Left renal cortex interstitium (tissue), 4 donors: ENCODE measurements around the gene MBNL1. TPM values are rescaled to one million over a fixed set of nuclear protein-coding genes. Genes with fewer than 3 reads are reported as not detected.
"Not testable (repeated sequence)": the region's sequence is repeated elsewhere in the genome, so short reads cannot be mapped to it uniquely, and the experiment has no call there.

Experiments used
- DNase-seq, 4 donors: peaks; one replicate each; pipeline ENCODE4 v3.0.0-alpha.2; 2013; ENCODE audit warnings: low read depth in 4 of 4, low spot score in 2 of 4, missing footprints in 1 of 4
- polyA plus RNA-seq, 4 donors: library from polyadenylated mRNA; unstranded; fragments of 120-200 nt; gene quantifications; one replicate each; pipeline ENCODE4 v1.2.1, GENCODE V29; 2013; ENCODE audit not compliant: insufficient read length in 4 of 4

The MBNL1 gene
- polyA plus RNA-seq, 4 donors: 47.8 to 55.1 (median 51.4) TPM

- no peak for DNase-seq
These were observed 97.3 kb downstream of the MBNL1 start for GRCh38 chr3:152365766-152366593.

GRCh38 chr3:152367192-152367591 is 98.5 kb downstream of the MBNL1 start:
- DNase-seq: not testable (repeated sequence)

GRCh38 chr3:152372633-152373032 is 103.9 kb downstream of the MBNL1 start:
- DNase-seq: not testable (repeated sequence)

DNA sequence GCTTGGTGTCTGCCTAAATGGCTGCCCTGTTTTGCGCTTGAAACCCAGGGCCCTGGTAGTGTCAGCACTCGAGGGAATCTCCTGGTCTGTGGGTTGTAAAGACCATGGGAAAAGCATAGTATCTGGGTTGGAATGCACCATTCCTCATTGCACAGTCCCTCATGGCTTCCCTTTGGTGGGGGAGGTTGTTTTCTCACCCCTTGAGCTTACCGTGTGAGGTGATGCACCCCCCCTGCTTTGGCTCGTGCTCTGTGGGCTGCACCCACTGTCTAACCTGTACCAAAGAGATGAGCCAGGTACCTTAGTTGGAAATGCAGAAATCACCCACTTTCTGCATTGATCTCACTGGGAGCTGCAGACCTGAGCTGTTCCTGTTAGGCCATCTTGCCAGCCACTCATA is 104.7 kb downstream of the MBNL1 start:
- no peak for DNase-seq

- no peak for DNase-seq
These were observed 105.7 kb downstream of the MBNL1 start for GRCh38 chr3:152374262-152374990.

- no peak for DNase-seq
These were observed 106.8 kb downstream of the MBNL1 start for GRCh38 chr3:152375546-152375945.

DNA sequence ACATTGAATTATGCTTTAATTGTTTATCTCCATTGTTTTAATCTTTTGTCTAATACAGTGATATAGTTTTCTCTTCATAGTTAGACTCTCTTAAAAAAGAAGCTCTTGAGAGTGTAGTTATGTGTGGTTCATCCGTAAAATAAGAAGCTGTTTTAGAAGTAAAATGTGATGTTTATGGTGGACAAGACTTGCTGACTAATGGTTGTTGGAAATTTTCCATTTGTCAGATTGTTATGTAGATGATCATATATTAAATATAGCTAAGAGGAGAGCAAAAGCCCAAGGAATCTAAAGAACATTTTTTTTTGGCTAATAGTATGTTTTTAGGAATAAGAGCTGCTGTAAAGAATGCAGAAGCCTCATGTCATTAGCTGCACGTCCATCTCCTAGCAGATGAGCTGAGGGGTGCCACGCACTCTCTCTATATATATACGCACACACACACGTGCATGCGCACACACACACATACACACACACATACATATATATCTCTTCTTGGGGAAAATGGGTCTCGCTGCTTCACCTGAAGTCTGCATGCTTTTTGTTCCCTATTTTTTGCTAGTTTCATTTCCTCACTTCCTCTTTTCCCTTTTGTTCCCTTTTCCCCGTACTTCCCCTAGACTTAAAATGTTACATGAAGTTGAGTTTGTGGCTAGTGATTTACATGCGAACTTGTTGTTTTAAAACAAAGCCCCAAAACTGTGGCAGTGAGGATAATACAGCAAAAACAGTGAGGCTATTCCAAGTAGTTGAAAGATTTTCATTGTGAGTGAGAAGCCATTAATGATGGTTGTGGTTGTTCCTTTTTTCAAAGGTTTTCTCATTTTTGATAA is 107.8 kb downstream of the MBNL1 start:
- no peak for DNase-seq

DNA sequence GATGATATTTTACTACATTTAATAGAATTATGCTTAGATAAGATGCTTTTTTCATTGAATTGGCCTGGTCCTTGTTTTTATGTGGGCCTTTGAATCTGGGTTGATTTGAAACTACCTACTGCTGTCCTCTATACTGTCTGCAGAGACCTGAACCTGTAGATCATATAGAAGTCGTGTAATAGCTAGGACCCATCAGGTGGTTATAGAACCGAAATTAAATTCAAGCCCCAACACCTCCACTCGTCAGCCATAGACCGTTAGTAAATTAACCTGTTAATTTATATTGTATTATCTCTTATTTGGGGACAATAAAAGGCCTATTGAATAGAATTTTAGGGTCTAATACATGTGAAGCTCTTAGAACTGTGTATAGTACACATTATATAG is 108.4 kb downstream of the MBNL1 start:
- DNase-seq: no peak

DNA sequence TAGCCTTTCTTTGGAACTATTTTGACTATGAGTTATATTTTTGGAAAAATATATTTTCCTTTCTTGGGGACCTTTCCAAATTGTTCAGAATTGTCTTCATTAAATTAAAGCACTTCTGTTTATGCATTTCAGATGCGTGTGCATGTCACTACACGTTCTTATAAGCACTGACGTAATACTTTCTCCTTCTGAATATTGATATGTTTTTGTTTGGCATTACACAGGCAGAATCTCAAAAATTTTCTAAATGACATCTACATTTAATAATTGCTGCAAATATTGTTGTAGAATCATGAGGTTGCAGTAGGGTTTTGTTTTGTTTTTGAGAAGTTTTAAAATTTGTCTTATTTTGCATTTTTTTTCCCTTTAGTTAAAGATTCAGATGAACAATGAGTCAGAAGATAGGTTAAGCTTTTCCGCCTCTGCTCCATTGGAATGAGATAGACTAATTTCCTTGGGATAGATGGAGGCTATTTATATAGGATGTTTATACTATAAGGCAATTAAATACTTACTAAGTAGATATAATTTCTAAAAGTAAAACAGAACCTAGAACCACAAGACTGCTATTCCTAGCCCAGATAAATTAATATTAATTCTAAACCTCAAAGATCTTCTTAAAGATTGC is 110.8 kb downstream of the MBNL1 start:
- no peak for DNase-seq

DNA sequence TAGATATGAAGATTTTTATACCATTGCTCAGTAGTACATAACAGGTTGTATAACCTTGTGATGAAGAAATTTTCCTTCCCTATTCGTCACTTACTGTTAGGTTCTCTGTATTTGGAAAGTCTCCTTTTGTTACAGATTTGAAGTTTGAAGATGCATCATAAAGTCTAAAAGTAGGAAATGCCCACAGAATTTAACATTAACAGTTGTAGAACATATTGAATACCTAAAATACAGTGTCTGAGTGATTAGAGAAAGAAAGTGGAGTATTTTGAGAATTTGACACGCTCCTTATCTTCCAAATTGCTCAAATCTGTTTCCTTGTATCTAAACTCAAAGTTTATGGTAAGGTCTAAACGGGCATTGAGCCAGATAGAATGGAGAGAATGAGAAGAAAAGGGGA is 111.3 kb downstream of the MBNL1 start:
- DNase-seq: no peak

DNA sequence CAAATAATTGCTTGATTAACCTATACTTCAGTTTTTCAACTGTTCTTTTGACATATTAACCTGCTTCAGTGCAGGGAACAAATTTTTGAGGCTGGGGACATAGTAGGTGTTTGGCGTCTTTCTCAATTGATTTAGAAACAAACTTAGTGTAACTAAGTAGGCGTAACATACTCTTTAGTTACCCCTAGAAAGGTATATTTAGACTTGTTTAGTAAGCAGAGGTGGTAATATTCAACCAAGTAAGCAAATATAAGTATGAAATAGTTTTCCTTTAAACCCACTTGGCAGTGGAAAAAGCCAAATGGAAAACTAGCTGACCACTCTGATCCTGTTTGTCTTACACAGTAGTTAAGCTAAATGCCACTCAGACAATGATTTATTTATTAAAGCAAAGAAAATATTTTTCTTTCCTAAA is 113.2 kb downstream of the MBNL1 start:
- no peak for DNase-seq

GRCh38 chr3:152382312-152383135 is 113.8 kb downstream of the MBNL1 start:
- no peak for DNase-seq

GRCh38 chr3:152383136-152383606 is 114.4 kb downstream of the MBNL1 start:
- DNase-seq: no peak

- DNase-seq: no peak
These were observed 115.7 kb downstream of the MBNL1 start for GRCh38 chr3:152384412-152384811.

GRCh38 chr3:152385761-152386160 is 117.0 kb downstream of the MBNL1 start:
- DNase-seq: no peak

GRCh38 chr3:152386208-152386607 is 117.5 kb downstream of the MBNL1 start:
- DNase-seq: no peak

DNA sequence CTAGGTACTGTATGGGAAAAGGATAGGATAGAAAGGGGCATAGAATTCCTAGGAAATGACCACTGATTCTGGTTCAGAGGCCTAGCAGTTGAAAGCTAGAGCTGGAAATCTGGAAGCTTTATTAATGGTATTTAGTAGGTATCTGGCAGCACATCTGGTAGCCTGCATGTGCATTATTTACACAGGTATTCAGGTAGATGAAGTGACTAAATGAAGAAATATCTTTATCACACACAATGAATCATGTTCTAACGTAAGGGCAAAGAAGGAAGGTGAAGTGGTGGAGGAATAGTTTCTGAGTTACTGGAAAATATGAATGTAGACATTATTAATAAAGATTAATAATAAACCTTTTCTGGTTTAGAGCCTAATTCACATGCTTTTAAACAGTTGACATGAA is 119.9 kb downstream of the MBNL1 start:
- DNase-seq: no peak

- DNase-seq: no peak
These were observed 120.7 kb downstream of the MBNL1 start for GRCh38 chr3:152389316-152389934.

- no peak for DNase-seq
These were observed 121.9 kb downstream of the MBNL1 start for GRCh38 chr3:152390647-152391046.
